H1 (cell line): ENCODE data around the gene SLC8B1. TPM values are rescaled to one million over a fixed set of nuclear protein-coding genes. Genes with fewer than 3 reads are reported as not detected.
"Not testable (repeated sequence)": the region's sequence is repeated elsewhere in the genome, so short reads cannot be mapped to it uniquely, and the experiment has no call there.

Source experiments
- CTCF ChIA-PET: fragments of 300-600 bp; sonication (Branson Sonifier 250); formaldehyde crosslinking; loops from one replicate; lab custom pipeline; 2021; ENCODE audit not compliant: partially characterized antibody; lab: Charles Lee
- POLR2A ChIA-PET: fragments of 300-600 bp; sonication (Branson Sonifier 250); formaldehyde crosslinking; loops from one replicate; lab custom pipeline; 2021; ENCODE audit warnings: inconsistent platforms; ENCODE audit not compliant: partially characterized antibody; lab: Charles Lee
- DNase-seq, 2 experiments: peaks; one replicate each; pipeline versions ENCODE4 v3.0.0 to v3.0.0-alpha.2; 2010 to 2022; ENCODE audit warnings: low spot score in 2 of 2, low read depth in 1 of 2, mixed read lengths in 1 of 2
- FAIRE-seq: peaks from 2 replicates; lab custom pipeline; 2011; peaks lifted over from hg19 to GRCh38; lab: Jason Lieb, UNC
- H2AFZ ChIP-seq: 2 replicates; pipeline ENCODE4 v1.8.1; 2012; ENCODE audit warnings: low read length, inconsistent platforms
- H2AK5ac ChIP-seq: 2 replicates; pipeline ENCODE4 v1.6.1; 2013; ENCODE audit warnings: low read depth, low read length
- H2BK120ac ChIP-seq: replicated peaks from 2 replicates; pipeline ENCODE3; 2013; ENCODE audit warnings: low read depth, low read length, inconsistent platforms
- H2BK12ac ChIP-seq: 2 replicates; pipeline ENCODE4 v1.6.1; 2013; ENCODE audit warnings: low read depth, low read length
- H2BK15ac ChIP-seq: 2 replicates; pipeline ENCODE4 v1.6.1; 2013; ENCODE audit warnings: low read length
- H2BK20ac ChIP-seq: 2 replicates; pipeline ENCODE4 v1.6.1; 2013; ENCODE audit warnings: low read length
- H2BK5ac ChIP-seq: 2 replicates; pipeline ENCODE4 v1.6.1; 2013; ENCODE audit warnings: low read depth, low read length
- H3K14ac ChIP-seq: 2 replicates; pipeline ENCODE4 v1.6.1; 2013; ENCODE audit warnings: inconsistent platforms; ENCODE audit not compliant: insufficient read length
- H3K18ac ChIP-seq: 2 replicates; pipeline ENCODE4 v1.6.1; 2013; ENCODE audit warnings: low read length; ENCODE audit errors: extremely low read depth
- H3K23ac ChIP-seq: 2 replicates; pipeline ENCODE4 v1.6.1; 2013; ENCODE audit warnings: inconsistent platforms; ENCODE audit not compliant: insufficient read length
- H3K23me2 ChIP-seq: 2 replicates; pipeline ENCODE4 v1.6.1; 2013; ENCODE audit warnings: low read depth, low read length
- H3K27ac ChIP-seq: 2 replicates; pipeline ENCODE4 v1.6.1; 2011; ENCODE audit warnings: low read depth, low read length, inconsistent platforms
- H3K27me3 ChIP-seq, 4 experiments: replicated peaks in 1 of 4; 1 replicate in 1 of 4; 2 replicates in 3 of 4; pipeline versions ENCODE4 v1.6.1 to v1.8.1; 2011 to 2013; ENCODE audit warnings: low read length in 3 of 4, mild to moderate bottlenecking in 3 of 4, inconsistent platforms in 2 of 4, mixed read lengths in 2 of 4, moderate library complexity in 1 of 4; ENCODE audit not compliant: control insufficient read depth in 3 of 4, insufficient read depth in 3 of 4; ENCODE audit errors: extremely low read depth in 1 of 4
- H3K36me3 ChIP-seq, 4 experiments: 2 replicates each; pipeline versions ENCODE4 v1.6.1 to v1.8.1; 2011 to 2013; ENCODE audit warnings: mild to moderate bottlenecking in 4 of 4, low read length in 3 of 4, moderate library complexity in 2 of 4, control low read depth in 1 of 4, inconsistent platforms in 1 of 4; ENCODE audit not compliant: insufficient read depth in 4 of 4, control insufficient read depth in 2 of 4
- H3K4ac ChIP-seq: replicated peaks from 2 replicates; pipeline ENCODE3; 2013; ENCODE audit warnings: low read length, low read depth, mixed read lengths, inconsistent platforms; ENCODE audit not compliant: insufficient read length
- H3K4me1 ChIP-seq, 4 experiments: replicated peaks in 1 of 4; 1 replicate in 1 of 4; 2 replicates in 3 of 4; pipeline versions ENCODE4 v1.6.1 to v1.8.1; 2011 to 2013; ENCODE audit warnings: low read length in 3 of 4, inconsistent platforms in 2 of 4, mixed read lengths in 1 of 4; ENCODE audit not compliant: insufficient read depth in 4 of 4, control insufficient read depth in 3 of 4
- H3K4me2 ChIP-seq, 2 experiments: 2 replicates each; pipeline versions ENCODE4 v1.6.1 to v1.8.1; 2011 to 2013; ENCODE audit warnings: low read depth in 2 of 2, low read length in 2 of 2, control low read depth in 1 of 2, inconsistent platforms in 1 of 2, mild to moderate bottlenecking in 1 of 2; ENCODE audit not compliant: insufficient read depth in 1 of 2
- H3K4me3 ChIP-seq, 4 experiments: fragments of 200-600, 300-600 bp in 1 of 4; sonication (generic), shearing (Covaris generic), sonication (Bioruptor Twin) in 1 of 4; 2 replicates each; pipeline versions ENCODE4 v1.5.1 to v1.8.1; 2011 to 2016; ENCODE audit warnings: low read length in 4 of 4, low read depth in 3 of 4, control low read depth in 2 of 4, inconsistent platforms in 2 of 4, mild to moderate bottlenecking in 2 of 4, mixed read lengths in 1 of 4, moderate library complexity in 1 of 4; ENCODE audit not compliant: insufficient read depth in 2 of 4; ENCODE audit errors: extremely low read depth in 1 of 4
- H3K56ac ChIP-seq: replicated peaks from 2 replicates; pipeline ENCODE3; 2013; ENCODE audit warnings: low read depth, mild to moderate bottlenecking, mixed read lengths, low read length, inconsistent platforms; ENCODE audit not compliant: insufficient read length
- H3K79me1 ChIP-seq: 2 replicates; pipeline ENCODE4 v1.6.1; 2013; ENCODE audit warnings: low read depth, low read length, control low read depth
- H3K79me2 ChIP-seq, 2 experiments: 2 replicates each; pipeline versions ENCODE4 v1.6.1 to v1.8.1; 2012 to 2013; ENCODE audit warnings: low read length in 2 of 2, mild to moderate bottlenecking in 2 of 2, inconsistent platforms in 1 of 2; ENCODE audit not compliant: insufficient read depth in 2 of 2, control insufficient read depth in 1 of 2
- H3K9ac ChIP-seq, 4 experiments: replicated peaks in 1 of 4; 1 replicate in 1 of 4; 2 replicates in 3 of 4; pipeline versions ENCODE4 v1.6.1 to v1.8.1; 2011 to 2013; ENCODE audit warnings: low read depth in 3 of 4, low read length in 3 of 4, control low read depth in 2 of 4, mild to moderate bottlenecking in 2 of 4, moderate library complexity in 2 of 4, inconsistent platforms in 1 of 4; ENCODE audit errors: extremely low read depth in 1 of 4
- H3K9me3 ChIP-seq, 2 experiments: 2 replicates each; pipeline versions ENCODE4 v1.6.1 to v1.8.1; 2012 to 2013; ENCODE audit warnings: mild to moderate bottlenecking in 2 of 2, moderate library complexity in 2 of 2, control low read depth in 1 of 2, inconsistent platforms in 1 of 2, low read depth in 1 of 2, low read length in 1 of 2, mixed read lengths in 1 of 2; ENCODE audit not compliant: insufficient read depth in 2 of 2
- H4K20me1 ChIP-seq, 2 experiments: replicated peaks in 1 of 2; 2 replicates each; pipeline versions ENCODE3 to v1.8.1; 2011 to 2013; ENCODE audit warnings: inconsistent platforms in 2 of 2, low read length in 2 of 2, mild to moderate bottlenecking in 1 of 2; ENCODE audit not compliant: insufficient read depth in 2 of 2, control insufficient read depth in 1 of 2
- H4K5ac ChIP-seq: 2 replicates; pipeline ENCODE4 v1.6.1; 2013; ENCODE audit warnings: low read length, low read depth, mixed read lengths, inconsistent platforms; ENCODE audit not compliant: insufficient read length
- H4K8ac ChIP-seq: 2 replicates; pipeline ENCODE4 v1.8.0; 2013; ENCODE audit warnings: mild to moderate bottlenecking, moderate library complexity, low read length, inconsistent platforms; ENCODE audit not compliant: insufficient read depth; ENCODE audit errors: extremely low read depth
- H4K91ac ChIP-seq: replicated peaks from 2 replicates; pipeline ENCODE3; 2013; ENCODE audit warnings: low read length, mixed read lengths, inconsistent platforms; ENCODE audit not compliant: insufficient read length
- WGBS, 2 experiments: shearing (Covaris generic) in 1 of 2; methylation state at CpG; one replicate each; pipeline versions ENCODE4 v1.1.6 to v1.1.7; 2013 to 2015; ENCODE audit warnings: low lambda C conversion rate in 2 of 2, mixed read lengths in 2 of 2, inconsistent platforms in 1 of 2, low coverage in 1 of 2, missing lambda C conversion rate in 1 of 2; ENCODE audit not compliant: insufficient replicate concordance in 2 of 2, insufficient coverage in 1 of 2, insufficient read length in 1 of 2; ENCODE audit errors: extremely low coverage in 1 of 2, missing lambda C conversion rate in 1 of 2; 5-methylcytosine and 5-hydroxymethylcytosine counted together
- polyA plus RNA-seq, 7 experiments: library from polyadenylated mRNA; depleted of rRNA in 3 of 7; stranded (reverse) in 5 of 7; unstranded in 2 of 7; fragments of >200 nt in 5 of 7; fragments of 200-250 nt in 2 of 7; gene quantifications; 1 replicate in 5 of 7; 2 replicates in 1 of 7; 4 replicates in 1 of 7; pipeline versions ENCODE4 v1.2.1 to v1.2.3, GENCODE V29; 2011 to 2013; ENCODE audit warnings: missing spikeins in 2 of 7, mixed read lengths in 2 of 7
- total RNA-seq: library from RNA; stranded (reverse); fragmentation: NEBNext Ultra II Directional; extraction: Animal tissue kit (Norgen Biotek cat#: 25700); gene quantifications from 2 replicates; pipeline ENCODE4 v1.2.1, GENCODE V29; 2021

Gene SLC8B1
- total and polyA plus RNA-seq, 2 of the 8 experiments (the other 6 are each of a cell fraction or from before 2014, with no cell fraction given) = 11.2 to 19.1 TPM

DNA sequence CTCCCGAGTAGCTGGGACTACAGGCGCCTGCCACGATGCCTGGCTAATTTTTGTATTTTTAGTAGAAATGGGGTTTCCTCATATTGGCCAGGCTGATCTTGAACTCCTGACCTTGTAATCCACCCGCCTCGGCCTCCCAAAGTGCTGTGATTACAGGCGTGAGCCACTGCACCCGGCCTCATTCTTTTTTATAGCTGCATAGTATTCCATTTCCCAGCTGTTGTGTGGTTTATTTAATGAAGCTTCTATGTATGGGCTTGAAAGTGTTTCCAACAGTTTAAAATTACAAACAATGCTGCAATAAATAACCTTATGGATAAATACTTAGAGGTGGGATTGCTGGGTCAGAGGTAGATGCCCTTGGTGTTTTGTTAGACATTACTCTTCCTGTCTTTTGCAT, 19.3 kb upstream of the SLC8B1 start:
- H3K9me3 ChIP-seq, H3K4me3 ChIP-seq, H2BK120ac ChIP-seq, H3K4me1 ChIP-seq, FAIRE-seq, H2BK20ac ChIP-seq, H3K56ac ChIP-seq, DNase-seq, H4K91ac ChIP-seq, H3K79me1 ChIP-seq, H4K8ac ChIP-seq, H2AFZ ChIP-seq, H3K18ac ChIP-seq, H2BK5ac ChIP-seq, H3K27ac ChIP-seq, H2AK5ac ChIP-seq, H3K23me2 ChIP-seq, H3K79me2 ChIP-seq, H2BK12ac ChIP-seq, H3K9ac ChIP-seq, H3K4ac ChIP-seq, H4K5ac ChIP-seq, H4K20me1 ChIP-seq, H3K4me2 ChIP-seq, H3K23ac ChIP-seq, H3K27me3 ChIP-seq, H3K36me3 ChIP-seq, H2BK15ac ChIP-seq, H3K14ac ChIP-seq: not testable (repeated sequence)
- WGBS, 2 experiments = 95% methylated on average over 4 of the region's 7 CpGs; no CpG with 5 or more reads in 1 of the 2 experiments
- ChIA-PET CTCF (interaction anchor here (0.7 to 2.2 kb wide), 3 partner anchors 9 to 71 kb away, joined by 3 to 8 read pairs (median 4); no protein-coding TSS in a partner anchor), POLR2A (interaction anchor here (1.5 kb wide), 1 partner anchor 19 kb away, joined by 5 read pairs; the partner anchor contains the start of gene SLC8B1)
